GM12865 (cell line): ENCODE results near the gene SLC16A4.

ENCODE experiments used
- DNase-seq: peaks from one replicate; pipeline ENCODE4 v3.0.0; 2010; ENCODE audit warnings: low read depth
- H3K4me3 ChIP-seq: 2 replicates; pipeline ENCODE4 v1.5.1; 2011; ENCODE audit warnings: mild to moderate bottlenecking, low read depth, low read length, control low read depth
- CTCF ChIP-seq: IDR thresholded peaks from 2 replicates; pipeline ENCODE4 v1.5.1; 2011; ENCODE audit warnings: low read length, control low read depth, low read depth, inconsistent platforms; ENCODE audit not compliant: insufficient read depth; ENCODE audit errors: missing control alignments

Gene SLC16A4

GRCh38 chr1:110319332-110320167 is 71.3 kb downstream of the SLC16A4 start:
- no peak for DNase-seq
- no peak overlapping the region for H3K4me3 ChIP-seq
- no peak for TF ChIP-seq CTCF

GRCh38 chr1:110318046-110318445 is 72.8 kb downstream of the SLC16A4 start:
- TF ChIP-seq CTCF = no peak
- H3K4me3 ChIP-seq = no peak overlapping the region
- no peak for DNase-seq

- no peak for DNase-seq
- no peak for TF ChIP-seq CTCF
- no peak overlapping the region for H3K4me3 ChIP-seq
These were observed 74.1 kb downstream of the SLC16A4 start for GRCh38 chr1:110316735-110317134.
